Vagina (tissue), 2 donors: ENCODE results near the gene SLC9A5. TPM values are rescaled to one million over a fixed set of nuclear protein-coding genes. Genes with fewer than 3 reads are reported as not detected.

Experiments used
- DNase-seq, 2 donors: peaks; one replicate each; pipeline ENCODE4 v3.0.0-alpha.2; 2017; ENCODE audit errors: extremely low spot score in 2 of 2
- H3K27ac ChIP-seq: fragments of 200-600 bp; sonication (generic); one replicate; pipeline ENCODE4 v1.5.1; 2019
- H3K27me3 ChIP-seq: fragments of 200-600 bp; sonication (generic); one replicate; pipeline ENCODE4 v1.5.1; 2019
- H3K36me3 ChIP-seq, 2 donors: fragments of 200-600 bp; sonication (generic); one replicate each; pipeline ENCODE4 v1.5.1; 2017 to 2019
- H3K4me1 ChIP-seq: fragments of 200-600 bp; sonication (generic); one replicate; pipeline ENCODE4 v1.5.1; 2019
- H3K4me3 ChIP-seq, 2 donors: fragments of 200-600 bp; sonication (generic); 1 replicate in 1 of 2; 2 replicates in 1 of 2; pipeline ENCODE4 v1.5.1; 2016 to 2019
- H3K9me3 ChIP-seq: fragments of 200-600 bp; sonication (generic); one replicate; pipeline ENCODE4 v1.5.1; 2019
- POLR2A ChIP-seq, 2 donors: fragments of 450-650 bp; IDR thresholded peaks; one replicate each; pipeline ENCODE4 v1.6.1; 2017; ENCODE audit warnings: antibody characterized with exemption in 2 of 2, mild to moderate bottlenecking in 2 of 2, moderate library complexity in 2 of 2
- POLR2AphosphoS5 ChIP-seq, 2 donors: sonication (generic); formaldehyde crosslinking; IDR thresholded peaks; one replicate each; pipeline ENCODE4 v1.9.0; 2017; ENCODE audit warnings: antibody characterized with exemption in 2 of 2, mild to moderate bottlenecking in 2 of 2, low read depth in 1 of 2; ENCODE audit not compliant: insufficient read depth in 1 of 2
- intact Hi-C: fragments of 100-400 bp; cut with DNase I; formaldehyde crosslinking; loops from one replicate; pipeline ENCODE4 v1.15.1; 2023
- total RNA-seq: library from RNA; depleted of rRNA; stranded (reverse); fragments of >200 nt; gene quantifications from one replicate; pipeline ENCODE4 v1.2.3, GENCODE V29; 2016
- TF ChIP-seq, protein P1 (sequence below), 3 experiments: fragments of 450-650 bp in 2 of 3; fragments of 200-600 bp in 1 of 3; sonication (generic) in 1 of 3; IDR thresholded peaks; one replicate each; pipeline ENCODE4 v1.5.1; 2017 to 2019; ENCODE audit warnings: antibody characterized with exemption in 3 of 3, mild to moderate bottlenecking in 2 of 3, moderate library complexity in 2 of 3

SLC9A5 gene
- total RNA-seq, 1 donor from 2014 or later = 0.49 TPM

GRCh38 chr16:67213197-67214019 is 35.4 kb upstream of the SLC9A5 start:
- Histone ChIP-seq H3K4me1 (no peaks in the 10 kb centered on the region), H3K27me3 (no peaks in the 10 kb centered on the region), H3K4me3 (no peak overlapping the region), H3K36me3 (no peaks in the 10 kb centered on the region), H3K27ac (no peak overlapping the region), H3K9me3 (no peaks in the 10 kb centered on the region)
- TF ChIP-seq POLR2A (IDR thresholded peaks at IDR 0.05) = no peak
- no peak for TF ChIP-seq POLR2AphosphoS5 (IDR thresholded peaks at IDR 0.05; ENCODE audit: insufficient read depth in 1 of 2, low read depth in 1 of 2)
- TF ChIP-seq, protein P1, sequence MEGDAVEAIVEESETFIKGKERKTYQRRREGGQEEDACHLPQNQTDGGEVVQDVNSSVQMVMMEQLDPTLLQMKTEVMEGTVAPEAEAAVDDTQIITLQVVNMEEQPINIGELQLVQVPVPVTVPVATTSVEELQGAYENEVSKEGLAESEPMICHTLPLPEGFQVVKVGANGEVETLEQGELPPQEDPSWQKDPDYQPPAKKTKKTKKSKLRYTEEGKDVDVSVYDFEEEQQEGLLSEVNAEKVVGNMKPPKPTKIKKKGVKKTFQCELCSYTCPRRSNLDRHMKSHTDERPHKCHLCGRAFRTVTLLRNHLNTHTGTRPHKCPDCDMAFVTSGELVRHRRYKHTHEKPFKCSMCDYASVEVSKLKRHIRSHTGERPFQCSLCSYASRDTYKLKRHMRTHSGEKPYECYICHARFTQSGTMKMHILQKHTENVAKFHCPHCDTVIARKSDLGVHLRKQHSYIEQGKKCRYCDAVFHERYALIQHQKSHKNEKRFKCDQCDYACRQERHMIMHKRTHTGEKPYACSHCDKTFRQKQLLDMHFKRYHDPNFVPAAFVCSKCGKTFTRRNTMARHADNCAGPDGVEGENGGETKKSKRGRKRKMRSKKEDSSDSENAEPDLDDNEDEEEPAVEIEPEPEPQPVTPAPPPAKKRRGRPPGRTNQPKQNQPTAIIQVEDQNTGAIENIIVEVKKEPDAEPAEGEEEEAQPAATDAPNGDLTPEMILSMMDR (IDR thresholded peaks at IDR 0.05) = no peak
- intact Hi-C loops = no loop called here
- no peak for DNase-seq

- intact Hi-C loops = no loop called here
- Histone ChIP-seq H3K36me3 (no peaks in the 10 kb centered on the region), H3K4me1 (no peaks in the 10 kb centered on the region), H3K27me3 (no peaks in the 10 kb centered on the region), H3K4me3 (no peak overlapping the region), H3K9me3 (no peaks in the 10 kb centered on the region), H3K27ac (no peak overlapping the region)
- no peak for DNase-seq
- TF ChIP-seq, protein P1 (IDR thresholded peaks at IDR 0.05) = no peak
- TF ChIP-seq POLR2A (IDR thresholded peaks at IDR 0.05) = no peak
- TF ChIP-seq POLR2AphosphoS5 (IDR thresholded peaks at IDR 0.05; ENCODE audit: insufficient read depth in 1 of 2, low read depth in 1 of 2) = no peak
Observed at GRCh38 chr16:67215706-67216105, 33.1 kb upstream of the SLC9A5 start.

DNA sequence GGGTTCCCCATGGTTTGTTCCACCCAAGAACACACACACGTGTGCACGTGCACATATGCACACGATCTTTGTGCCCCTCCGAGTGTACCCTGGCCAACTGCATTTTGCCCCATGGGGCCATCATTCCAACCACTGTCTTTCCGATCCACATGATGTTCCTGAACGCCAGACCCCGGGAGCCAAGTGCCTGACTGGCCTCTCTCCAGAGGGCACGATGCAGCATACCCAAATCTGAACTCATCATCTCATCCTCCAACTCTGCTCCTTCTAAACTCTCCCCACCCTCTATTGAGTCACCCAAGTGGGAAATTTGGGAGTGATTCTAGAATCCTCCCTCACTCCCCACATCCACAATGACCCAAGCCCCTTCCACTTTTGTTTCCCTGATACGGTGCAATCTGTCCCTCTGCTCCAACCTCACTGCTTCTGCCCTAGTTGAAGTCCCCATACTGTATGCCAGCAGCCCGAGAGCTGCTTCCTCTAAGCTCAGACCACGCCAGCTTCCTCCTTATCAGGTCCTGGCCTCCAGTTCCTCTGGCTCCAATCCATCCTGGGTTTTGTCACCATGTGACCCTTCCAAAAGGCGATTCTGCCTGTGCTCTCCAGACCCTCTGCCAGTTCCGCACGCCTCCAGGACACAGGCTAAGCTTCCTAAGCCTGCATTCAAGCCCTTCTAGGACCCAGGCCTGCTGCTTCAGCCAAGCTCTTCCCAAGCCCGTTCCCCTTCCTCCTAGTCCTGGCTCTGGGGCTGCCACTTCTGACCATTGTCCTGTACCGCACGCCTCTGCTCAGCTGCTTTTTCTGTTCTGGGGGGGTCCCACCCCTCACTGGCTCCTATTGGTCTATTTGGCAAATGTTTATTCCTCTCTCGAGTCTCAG is 31.9 kb upstream of the SLC9A5 start:
- Histone ChIP-seq H3K4me3 (no peak overlapping the region), H3K27ac (no peak overlapping the region), H3K36me3 (no peaks in the 10 kb centered on the region), H3K4me1 (no peaks in the 10 kb centered on the region), H3K27me3 (no peaks in the 10 kb centered on the region), H3K9me3 (no peaks in the 10 kb centered on the region)
- no peak for DNase-seq
- TF ChIP-seq POLR2A (IDR thresholded peaks at IDR 0.05) = no peak
- TF ChIP-seq POLR2AphosphoS5 (IDR thresholded peaks at IDR 0.05; ENCODE audit: insufficient read depth in 1 of 2, low read depth in 1 of 2) = no peak
- TF ChIP-seq, protein P1 (IDR thresholded peaks at IDR 0.05) = no peak
- intact Hi-C loops = no loop called here

DNA sequence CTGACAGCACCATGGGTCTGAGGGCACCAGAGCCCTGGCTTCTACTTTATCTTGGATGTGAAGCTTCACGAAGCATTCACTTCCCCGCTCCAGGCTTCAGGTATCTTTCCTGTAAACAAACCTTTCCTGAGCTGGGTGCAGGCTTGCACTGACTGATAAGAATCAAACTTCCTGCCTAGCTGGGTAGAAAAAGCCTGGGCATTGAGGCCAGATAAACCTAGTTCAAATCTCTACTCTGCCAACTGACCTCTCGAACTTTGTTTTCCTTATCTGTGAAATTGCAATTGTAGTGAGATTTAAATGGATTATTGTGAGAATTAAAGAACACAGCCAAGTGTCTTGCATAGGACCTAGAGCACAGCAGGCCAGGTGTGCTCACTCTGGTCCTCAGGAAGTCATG is 24.8 kb upstream of the SLC9A5 start:
- Histone ChIP-seq H3K36me3 (peaks cover 0 to 8% of the 10 kb centered on the region in 2 donors), H3K27ac (no peak overlapping the region), H3K27me3 (no peaks in the 10 kb centered on the region), H3K4me3 (no peak overlapping the region), H3K4me1 (peaks cover 21% of the 10 kb centered on the region), H3K9me3 (no peaks in the 10 kb centered on the region)
- TF ChIP-seq, protein P1 (IDR thresholded peaks at IDR 0.05) = no peak
- intact Hi-C loops = no loop called here
- DNase-seq = no peak
